ENCODE results near the gene PABPN1. TPM values are rescaled to one million over a fixed set of nuclear protein-coding genes. Genes with fewer than 3 reads are reported as not detected.

The PABPN1 gene
- polyA plus RNA-seq, 1 donor from 2014 or later = 431 TPM

DNA sequence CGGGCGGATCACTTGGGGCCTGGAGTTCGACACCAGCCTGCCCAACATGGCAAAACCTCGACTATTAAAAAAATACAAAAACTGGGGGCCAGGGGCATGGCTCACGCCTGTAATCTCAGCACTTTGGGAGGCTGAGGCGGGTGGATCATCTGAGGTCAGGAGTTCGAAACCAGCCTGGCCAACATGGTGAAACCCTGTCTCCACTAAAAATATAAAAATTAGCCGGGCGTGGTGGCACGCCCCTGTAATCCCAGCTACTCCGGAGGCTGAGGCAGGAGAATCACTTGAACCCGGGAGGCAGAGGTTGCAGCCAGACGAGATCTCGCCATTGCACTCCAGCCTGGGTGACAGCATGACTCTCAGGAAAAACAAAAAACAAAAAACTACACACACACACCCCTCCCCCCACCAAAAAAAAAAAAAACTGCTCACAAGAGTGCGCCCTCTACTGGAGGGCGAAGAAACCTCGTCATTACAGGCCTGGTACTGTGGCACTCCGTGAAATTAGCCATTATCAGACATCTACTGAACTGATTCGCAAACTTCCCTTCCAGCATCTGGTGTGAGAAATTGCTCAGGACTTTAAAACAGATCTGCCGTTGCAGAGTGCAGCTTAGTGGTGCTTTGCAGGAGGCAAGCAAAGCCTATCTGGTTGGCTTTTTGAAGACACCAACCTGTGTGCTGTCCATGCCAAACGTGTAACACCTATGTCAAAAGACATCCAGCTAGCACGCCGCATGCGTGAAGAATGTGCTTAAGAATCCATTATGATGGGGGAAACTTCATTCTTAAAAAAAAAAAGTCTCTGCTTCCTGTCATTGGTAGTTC lies 26.3 kb upstream of the PABPN1 start:
- H3F3A ChIP-seq (ENCODE audit: insufficient read depth, low read length, poor library complexity, severe bottlenecking) = no peaks in the 10 kb centered on the region
- no peak overlapping the region for H3K4me2 ChIP-seq (ENCODE audit: low read length)
- no peaks in the 10 kb centered on the region for H3K9me2 ChIP-seq (ENCODE audit: insufficient read depth, low read length)
- H3K79me2 ChIP-seq (replicated peaks; ENCODE audit: insufficient read depth, low read length) = peaks cover 5% of the 10 kb centered on the region
- no peak overlapping the region for H3K9ac ChIP-seq (ENCODE audit: low read length)
- no peak overlapping the region for H3K27ac ChIP-seq (ENCODE audit: low read length)
- H3K36me3 ChIP-seq (ENCODE audit: insufficient read depth, low read length) = no peaks in the 10 kb centered on the region
- H3K4me3 ChIP-seq (ENCODE audit: low read length) = no peak overlapping the region
- TF ChIP-seq RAD21 (conservative IDR thresholded peaks at IDR 0.05) (peak; percentile 29), SMC3 (conservative IDR thresholded peaks at IDR 0.05; ENCODE audit: poor library complexity) (peak; percentile 55), TAF1 (IDR thresholded peaks at IDR 0.05; ENCODE audit: low read depth) (no peak), POLR2AphosphoS5 (IDR thresholded peaks at IDR 0.05) (no peak), CTCF (IDR thresholded peaks at IDR 0.05; ENCODE audit: poor library complexity, severe bottlenecking) (peak; percentile 76)
- no peaks in the 10 kb centered on the region for H4K20me1 ChIP-seq (ENCODE audit: insufficient read depth)
- H3K9me3 ChIP-seq (ENCODE audit: low read length) = no peaks in the 10 kb centered on the region
- H3K27me3 ChIP-seq (ENCODE audit: insufficient read depth, low read depth, low read length) = no peaks in the 10 kb centered on the region
- no peak overlapping the region for H2AFZ ChIP-seq (ENCODE audit: low read depth, low read length)

GRCh38 chr14:23296012-23296777 lies 25.1 kb upstream of the PABPN1 start:
- no peaks in the 10 kb centered on the region for H3K27me3 ChIP-seq (ENCODE audit: insufficient read depth, low read depth, low read length)

More at GRCh38 chr14:23296012-23296777, 25.1 kb upstream of the PABPN1 start:
- Histone ChIP-seq H4K20me1 (ENCODE audit: insufficient read depth) (no peaks in the 10 kb centered on the region), H3K9me3 (ENCODE audit: low read length) (no peaks in the 10 kb centered on the region), H3K4me3 (ENCODE audit: low read length) (no peak overlapping the region), H3K4me2 (ENCODE audit: low read length) (no peak overlapping the region), H3K79me2 (replicated peaks; ENCODE audit: insufficient read depth, low read length) (peaks cover 5% of the 10 kb centered on the region), H3K27ac (ENCODE audit: low read length) (no peak overlapping the region), H3K9me2 (ENCODE audit: insufficient read depth, low read length) (no peaks in the 10 kb centered on the region), H3F3A (ENCODE audit: insufficient read depth, low read length, poor library complexity, severe bottlenecking) (peaks cover 7% of the 10 kb centered on the region), H3K36me3 (ENCODE audit: insufficient read depth, low read length) (no peaks in the 10 kb centered on the region), H3K9ac (ENCODE audit: low read length) (no peak overlapping the region), H2AFZ (ENCODE audit: low read depth, low read length) (no peak overlapping the region)
- TF ChIP-seq CTCF (IDR thresholded peaks at IDR 0.05; ENCODE audit: poor library complexity, severe bottlenecking) (no peak), SMC3 (conservative IDR thresholded peaks at IDR 0.05; ENCODE audit: poor library complexity) (no peak), RAD21 (conservative IDR thresholded peaks at IDR 0.05) (no peak), EZH2 (IDR thresholded peaks at IDR 0.05; ENCODE audit: borderline replicate concordance, insufficient read depth, low read length, poor library complexity, severe bottlenecking) (no peak), EP300 (conservative IDR thresholded peaks at IDR 0.05; ENCODE audit: poor library complexity, severe bottlenecking) (no peak), TAF1 (IDR thresholded peaks at IDR 0.05; ENCODE audit: low read depth) (no peak), MXI1 (conservative IDR thresholded peaks at IDR 0.05; ENCODE audit: poor library complexity, severe bottlenecking) (no peak), POLR2AphosphoS5 (IDR thresholded peaks at IDR 0.05) (no peak)
- TF ChIP-seq, protein P1, sequence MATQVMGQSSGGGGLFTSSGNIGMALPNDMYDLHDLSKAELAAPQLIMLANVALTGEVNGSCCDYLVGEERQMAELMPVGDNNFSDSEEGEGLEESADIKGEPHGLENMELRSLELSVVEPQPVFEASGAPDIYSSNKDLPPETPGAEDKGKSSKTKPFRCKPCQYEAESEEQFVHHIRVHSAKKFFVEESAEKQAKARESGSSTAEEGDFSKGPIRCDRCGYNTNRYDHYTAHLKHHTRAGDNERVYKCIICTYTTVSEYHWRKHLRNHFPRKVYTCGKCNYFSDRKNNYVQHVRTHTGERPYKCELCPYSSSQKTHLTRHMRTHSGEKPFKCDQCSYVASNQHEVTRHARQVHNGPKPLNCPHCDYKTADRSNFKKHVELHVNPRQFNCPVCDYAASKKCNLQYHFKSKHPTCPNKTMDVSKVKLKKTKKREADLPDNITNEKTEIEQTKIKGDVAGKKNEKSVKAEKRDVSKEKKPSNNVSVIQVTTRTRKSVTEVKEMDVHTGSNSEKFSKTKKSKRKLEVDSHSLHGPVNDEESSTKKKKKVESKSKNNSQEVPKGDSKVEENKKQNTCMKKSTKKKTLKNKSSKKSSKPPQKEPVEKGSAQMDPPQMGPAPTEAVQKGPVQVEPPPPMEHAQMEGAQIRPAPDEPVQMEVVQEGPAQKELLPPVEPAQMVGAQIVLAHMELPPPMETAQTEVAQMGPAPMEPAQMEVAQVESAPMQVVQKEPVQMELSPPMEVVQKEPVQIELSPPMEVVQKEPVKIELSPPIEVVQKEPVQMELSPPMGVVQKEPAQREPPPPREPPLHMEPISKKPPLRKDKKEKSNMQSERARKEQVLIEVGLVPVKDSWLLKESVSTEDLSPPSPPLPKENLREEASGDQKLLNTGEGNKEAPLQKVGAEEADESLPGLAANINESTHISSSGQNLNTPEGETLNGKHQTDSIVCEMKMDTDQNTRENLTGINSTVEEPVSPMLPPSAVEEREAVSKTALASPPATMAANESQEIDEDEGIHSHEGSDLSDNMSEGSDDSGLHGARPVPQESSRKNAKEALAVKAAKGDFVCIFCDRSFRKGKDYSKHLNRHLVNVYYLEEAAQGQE (IDR thresholded peaks at IDR 0.05; ENCODE audit: borderline replicate concordance) = no peak

All from neural cell (in vitro differentiated cells).